Erythroblast (primary cell): Measurements from ENCODE around the gene NXN.
"Not testable (repeated sequence)": the region's sequence is repeated elsewhere in the genome, so short reads cannot be mapped to it uniquely, and the experiment has no call there.

ENCODE experiments used
- DNase-seq, 2 experiments: peaks; one replicate each; lab custom pipeline; 2025; lab: John Stamatoyannopoulos, UW
- GATA1 ChIP-seq: IDR thresholded peaks from 2 replicates; pipeline ENCODE4 v1.6.1; 2011; ENCODE audit warnings: low read depth, mild to moderate bottlenecking, control low read depth, low read length, moderate library complexity
- POLR2A ChIP-seq: IDR thresholded peaks from 2 replicates; pipeline ENCODE4 v1.6.1; 2011; ENCODE audit warnings: mild to moderate bottlenecking, low read length

NXN gene

GRCh38 chr17:916315-916714, 63.3 kb downstream of the NXN start:
- TF ChIP-seq GATA1 (no peak), POLR2A (no peak)
- DNase-seq: no peak

- TF ChIP-seq POLR2A (no peak), GATA1 (no peak)
- DNase-seq: no peak
Observed at GRCh38 chr17:915538-916201, 63.9 kb downstream of the NXN start.

- no peak for DNase-seq
- TF ChIP-seq GATA1: no peak
- no peak for TF ChIP-seq POLR2A
Observed at GRCh38 chr17:914561-914960, 65.0 kb downstream of the NXN start.

- no peak for TF ChIP-seq GATA1
- TF ChIP-seq POLR2A: no peak
- no peak for DNase-seq
Observed at GRCh38 chr17:913207-913606, 66.4 kb downstream of the NXN start.

GRCh38 chr17:909642-910323, 69.8 kb downstream of the NXN start:
- TF ChIP-seq POLR2A (no peak), GATA1 (no peak)
- DNase-seq: no peak

GRCh38 chr17:907725-908124, 71.9 kb downstream of the NXN start:
- TF ChIP-seq POLR2A: no peak
- no peak for TF ChIP-seq GATA1
- DNase-seq: no peak

GRCh38 chr17:905708-906107, 73.9 kb downstream of the NXN start:
- not testable (repeated sequence) for DNase-seq

- DNase-seq: no peak
- TF ChIP-seq GATA1 (no peak), POLR2A (no peak)
Observed at GRCh38 chr17:903691-904481, 75.7 kb downstream of the NXN start.

GRCh38 chr17:902463-902862, 77.1 kb downstream of the NXN start:
- DNase-seq: no peak
- TF ChIP-seq POLR2A (no peak), GATA1 (no peak)

GRCh38 chr17:901964-902363, 77.6 kb downstream of the NXN start:
- no peak for DNase-seq
- no peak for TF ChIP-seq GATA1
- no peak for TF ChIP-seq POLR2A

GRCh38 chr17:901191-901950, 78.2 kb downstream of the NXN start:
- no peak for DNase-seq
- TF ChIP-seq GATA1: no peak
- no peak for TF ChIP-seq POLR2A

GRCh38 chr17:900336-900934, 79.1 kb downstream of the NXN start:
- no peak for DNase-seq
- TF ChIP-seq GATA1 (no peak), POLR2A (no peak)

- no peak for TF ChIP-seq GATA1
- TF ChIP-seq POLR2A: no peak
- DNase-seq: no peak
Observed at GRCh38 chr17:897970-898619, 81.5 kb downstream of the NXN start.
